GM12801 (cell line): ENCODE results near the gene BAZ2A.

ENCODE experiments used
- TF ChIP-seq, protein P1 (sequence below): IDR thresholded peaks from one replicate; pipeline ENCODE4 v1.5.1; 2011; ENCODE audit warnings: control low read depth; ENCODE audit not compliant: insufficient read length; ENCODE audit errors: extremely low read depth

The BAZ2A gene

DNA sequence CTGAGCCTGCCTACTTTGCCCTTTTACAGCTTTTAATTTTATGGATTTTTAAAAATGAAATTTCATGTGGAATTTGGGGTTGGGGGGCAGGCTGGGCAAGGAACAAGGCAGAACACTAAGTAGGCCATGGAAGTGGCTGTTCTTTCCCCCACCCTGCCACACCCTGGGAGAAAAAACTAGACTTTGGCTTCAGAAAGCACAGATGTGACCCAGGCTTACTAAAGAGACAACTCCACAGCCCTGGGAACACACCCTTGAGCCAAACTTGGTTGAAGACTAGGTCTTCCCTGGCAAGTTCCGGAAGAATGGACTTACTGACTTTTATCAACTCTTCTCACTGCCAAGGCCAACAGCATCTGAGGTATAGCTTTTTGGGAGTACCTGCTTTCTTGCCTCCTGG, 40.3 kb downstream of the BAZ2A start:
- TF ChIP-seq, protein P1, sequence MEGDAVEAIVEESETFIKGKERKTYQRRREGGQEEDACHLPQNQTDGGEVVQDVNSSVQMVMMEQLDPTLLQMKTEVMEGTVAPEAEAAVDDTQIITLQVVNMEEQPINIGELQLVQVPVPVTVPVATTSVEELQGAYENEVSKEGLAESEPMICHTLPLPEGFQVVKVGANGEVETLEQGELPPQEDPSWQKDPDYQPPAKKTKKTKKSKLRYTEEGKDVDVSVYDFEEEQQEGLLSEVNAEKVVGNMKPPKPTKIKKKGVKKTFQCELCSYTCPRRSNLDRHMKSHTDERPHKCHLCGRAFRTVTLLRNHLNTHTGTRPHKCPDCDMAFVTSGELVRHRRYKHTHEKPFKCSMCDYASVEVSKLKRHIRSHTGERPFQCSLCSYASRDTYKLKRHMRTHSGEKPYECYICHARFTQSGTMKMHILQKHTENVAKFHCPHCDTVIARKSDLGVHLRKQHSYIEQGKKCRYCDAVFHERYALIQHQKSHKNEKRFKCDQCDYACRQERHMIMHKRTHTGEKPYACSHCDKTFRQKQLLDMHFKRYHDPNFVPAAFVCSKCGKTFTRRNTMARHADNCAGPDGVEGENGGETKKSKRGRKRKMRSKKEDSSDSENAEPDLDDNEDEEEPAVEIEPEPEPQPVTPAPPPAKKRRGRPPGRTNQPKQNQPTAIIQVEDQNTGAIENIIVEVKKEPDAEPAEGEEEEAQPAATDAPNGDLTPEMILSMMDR = no peak

DNA sequence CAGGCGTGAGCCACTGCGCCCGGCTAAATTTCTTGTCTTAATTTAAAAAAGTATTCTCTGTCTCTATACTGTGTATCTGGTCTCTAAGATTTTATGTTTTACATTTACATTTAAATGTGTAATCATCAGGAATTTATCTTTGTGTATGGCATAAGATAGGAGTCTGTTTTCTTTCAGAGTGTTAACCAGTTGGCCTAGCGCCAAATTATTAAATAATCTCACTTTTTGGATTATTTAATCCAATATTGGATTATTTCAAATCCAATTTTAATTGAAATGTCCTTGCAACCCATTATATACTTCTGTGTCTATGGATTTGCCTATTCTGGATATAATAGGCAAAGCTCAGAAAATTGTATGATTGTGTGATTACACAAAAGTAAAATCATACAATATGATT, 45.0 kb downstream of the BAZ2A start:
- TF ChIP-seq, protein P1 = no peak

DNA sequence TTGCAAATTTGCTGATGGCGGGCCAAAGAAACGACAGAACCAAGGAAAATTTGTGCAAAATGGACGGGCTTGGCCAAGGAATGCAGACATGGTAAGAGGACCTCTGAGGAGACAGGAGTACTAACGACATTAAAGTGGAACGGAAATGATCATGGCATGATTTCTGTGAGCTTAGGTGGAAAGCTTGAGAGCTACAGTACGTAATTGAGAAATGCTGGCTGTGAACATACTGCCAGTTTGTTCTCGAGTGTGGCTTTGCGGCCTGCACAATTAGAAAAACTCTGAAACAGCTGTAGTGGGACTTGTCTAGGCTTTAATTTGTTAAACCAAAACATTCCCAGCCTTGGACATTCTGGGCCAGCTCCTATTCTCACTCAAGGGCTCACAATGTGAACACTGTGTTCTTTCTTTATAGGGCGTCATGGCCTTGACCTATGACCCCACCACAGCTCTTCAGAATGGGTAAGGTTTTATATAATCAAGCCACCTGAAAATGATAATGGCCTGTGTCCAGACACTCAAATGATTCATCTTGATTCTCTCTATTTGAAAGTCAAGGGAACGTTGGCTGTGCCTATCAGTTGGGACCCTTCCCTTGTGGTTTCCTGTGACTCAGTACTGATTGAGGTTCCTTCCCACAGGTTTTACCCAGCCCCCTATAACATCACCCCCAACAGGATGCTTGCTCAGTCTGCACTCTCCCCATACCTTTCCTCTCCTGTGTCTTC, 48.5 kb downstream of the BAZ2A start:
- TF ChIP-seq, protein P1 = no peak

DNA sequence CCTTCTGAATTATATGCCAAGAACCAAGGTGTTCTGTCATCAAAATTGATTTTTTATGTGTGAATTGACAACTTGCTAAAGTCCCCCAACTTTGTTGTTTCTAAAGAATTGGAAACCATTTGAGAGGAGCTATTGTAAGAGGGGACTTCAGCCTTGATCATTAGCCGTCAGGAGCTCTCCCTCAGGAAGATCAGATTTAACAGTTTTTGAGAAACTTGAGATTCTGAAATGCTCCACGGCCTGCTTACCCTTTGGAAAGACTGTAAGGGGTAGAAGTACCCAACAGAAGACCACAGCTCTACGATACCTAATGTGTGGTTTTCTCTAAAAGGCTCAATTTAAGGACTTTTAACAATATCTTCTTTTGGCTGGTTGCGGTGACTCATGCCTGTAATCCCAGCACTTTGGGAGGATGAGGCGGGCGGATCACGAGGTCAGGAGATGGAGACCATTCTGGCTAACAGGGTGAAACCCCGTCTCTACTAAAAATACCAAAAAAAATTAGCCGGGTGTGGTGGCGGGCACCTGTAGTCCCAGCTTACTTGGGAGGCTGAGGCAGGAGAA, 51.1 kb downstream of the BAZ2A start:
- TF ChIP-seq, protein P1 = no peak

DNA sequence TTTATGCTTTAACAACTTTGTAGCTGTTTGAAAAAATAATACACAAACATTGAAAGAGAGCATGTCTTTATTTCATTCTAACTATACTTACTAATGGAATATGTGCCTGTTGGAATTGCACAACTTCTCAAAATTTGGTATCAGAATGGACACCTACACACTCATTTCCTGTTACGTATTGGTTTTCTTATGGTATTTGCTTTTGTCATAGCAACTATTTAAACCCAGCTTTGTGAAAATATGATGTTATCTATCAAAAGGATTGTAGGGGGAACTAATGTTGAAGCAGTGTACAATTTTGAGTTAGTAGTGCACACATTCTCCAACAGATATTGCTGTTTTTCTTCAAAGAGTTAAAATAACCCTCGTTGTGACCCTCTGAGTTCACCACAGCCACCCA, 55.9 kb downstream of the BAZ2A start:
- TF ChIP-seq, protein P1 = no peak

DNA sequence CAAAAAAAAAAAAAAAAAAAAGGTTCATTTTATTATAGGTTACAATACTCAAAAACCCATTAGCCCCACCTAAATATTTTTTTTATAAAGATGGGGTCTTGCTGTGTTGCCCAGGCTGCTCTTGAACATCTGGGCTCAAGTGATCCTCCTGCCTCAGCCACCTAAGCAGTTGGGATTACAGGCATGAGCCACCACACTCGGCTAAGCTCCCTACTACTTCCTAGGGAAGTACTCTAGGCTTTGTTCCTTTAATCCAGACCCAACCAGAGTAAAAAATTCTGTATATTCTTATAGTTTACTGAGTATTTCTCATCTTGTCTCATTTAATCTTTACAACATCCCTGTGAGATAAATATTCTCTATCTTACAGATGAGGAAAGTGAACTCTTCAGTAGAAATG, 57.8 kb downstream of the BAZ2A start:
- TF ChIP-seq, protein P1 = no peak

DNA sequence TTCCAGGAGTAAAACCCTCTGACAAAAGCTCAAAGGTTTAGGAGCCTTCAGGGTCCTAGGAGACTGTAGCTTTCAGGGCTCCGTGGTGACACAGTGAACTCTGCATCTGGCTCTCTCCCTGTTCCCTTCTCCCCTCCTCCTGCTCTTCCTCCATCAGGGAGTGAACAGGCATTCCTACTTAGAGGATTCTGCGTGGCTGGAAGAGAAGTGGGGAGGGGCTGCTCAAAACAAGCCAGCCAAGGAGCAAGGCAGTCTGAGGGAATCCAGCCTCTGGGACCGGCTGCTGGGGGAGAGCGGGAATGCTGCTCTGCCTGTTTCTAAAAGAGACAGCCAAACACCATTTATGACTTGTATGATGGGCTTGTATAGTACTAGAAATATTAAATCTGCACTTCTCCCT, 59.0 kb downstream of the BAZ2A start:
- TF ChIP-seq, protein P1 = no peak

DNA sequence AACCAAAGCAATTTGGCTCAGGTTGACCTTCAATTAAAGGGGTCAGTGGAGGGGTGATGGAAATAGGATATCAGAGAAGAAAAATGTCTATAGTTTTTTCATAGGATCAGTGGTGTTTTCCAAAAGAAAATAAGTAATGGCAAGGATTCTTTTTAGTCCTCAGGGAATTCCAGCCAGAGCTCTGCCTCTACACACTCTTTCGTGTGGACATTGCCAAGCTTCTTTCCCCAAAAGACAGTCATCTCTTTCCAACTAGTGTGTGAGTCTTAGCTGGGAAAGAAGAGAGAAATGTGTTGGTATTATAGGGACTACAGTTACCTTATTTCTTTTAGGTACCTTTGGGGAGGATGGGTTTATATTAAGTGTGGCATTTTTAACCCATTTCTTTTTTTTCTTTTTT, 62.0 kb downstream of the BAZ2A start:
- TF ChIP-seq, protein P1 = no peak
